ENCODE data around the gene WDFY2.

- TF ChIP-seq GATA2 (IDR thresholded peaks at IDR 0.05; ENCODE audit: low read depth, low read length): no peak
- no peak for TF ChIP-seq GATA3 (IDR thresholded peaks at IDR 0.05; ENCODE audit: low read depth, low read length)
These were observed 219.4 kb downstream of the WDFY2 start, which contains the start of gene DHRS12 for GRCh38 chr13:51803422-51804294.

Data from SH-SY5Y (cell line).